WERI-Rb-1 (cell line): ENCODE data around the gene KIF5C.

ENCODE experiments used
- DNase-seq: peaks from one replicate; pipeline ENCODE4 v3.0.0-alpha.2; 2020
- H3K27ac ChIP-seq: fragments of 250-450 bp; sonication (Bioruptor Pico); 2 replicates; pipeline ENCODE4 v1.5.1; 2020; ENCODE audit warnings: mild to moderate bottlenecking, moderate library complexity
- H3K27me3 ChIP-seq: fragments of 250-450 bp; sonication (Bioruptor Pico); 2 replicates; pipeline ENCODE4 v1.5.1; 2021; ENCODE audit warnings: mild to moderate bottlenecking, low read depth, moderate library complexity; ENCODE audit not compliant: insufficient read depth, severe bottlenecking
- H3K36me3 ChIP-seq: fragments of 250-450 bp; sonication (Bioruptor Pico); 2 replicates; pipeline ENCODE4 v1.5.1; 2020; ENCODE audit warnings: mild to moderate bottlenecking, moderate library complexity
- H3K4me3 ChIP-seq: 2 replicates; pipeline ENCODE4 v1.5.1; 2011; ENCODE audit warnings: low read depth, mild to moderate bottlenecking, control low read depth, low read length
- H3K9me3 ChIP-seq: fragments of 250-450 bp; sonication (Bioruptor Pico); 2 replicates; pipeline ENCODE4 v1.5.1; 2021; ENCODE audit warnings: mild to moderate bottlenecking, moderate library complexity; ENCODE audit not compliant: severe bottlenecking
- TF ChIP-seq, protein P1 (sequence below): IDR thresholded peaks from 2 replicates; pipeline ENCODE4 v1.5.1; 2011; ENCODE audit warnings: low read depth, mild to moderate bottlenecking, control low read depth, inconsistent platforms, low read length

KIF5C gene

DNA sequence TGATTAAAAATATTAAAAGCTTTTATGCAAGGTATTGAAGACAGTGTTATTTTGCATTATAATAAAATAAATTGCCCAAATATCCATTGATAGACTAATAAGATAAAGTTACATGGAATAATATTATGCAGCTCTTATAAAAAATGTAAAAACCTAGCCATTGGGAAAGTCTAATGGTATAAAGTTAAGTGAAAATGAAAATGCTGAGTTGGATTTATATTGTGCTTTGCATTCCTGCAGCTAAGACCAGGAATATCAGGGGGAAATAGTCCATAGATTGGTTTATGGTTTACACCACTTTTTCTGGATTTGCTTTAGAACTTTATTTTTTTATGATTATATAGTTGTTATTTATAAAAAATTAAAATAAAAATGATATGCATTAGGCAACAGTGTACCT, 117.4 kb downstream of the KIF5C start:
- H3K9me3 ChIP-seq = no peaks in the 10 kb centered on the region
- peaks cover 9% of the 10 kb centered on the region for H3K27me3 ChIP-seq
- H3K4me3 ChIP-seq = no peak overlapping the region
- H3K36me3 ChIP-seq = no peaks in the 10 kb centered on the region
- no peak for DNase-seq
- TF ChIP-seq, protein P1, sequence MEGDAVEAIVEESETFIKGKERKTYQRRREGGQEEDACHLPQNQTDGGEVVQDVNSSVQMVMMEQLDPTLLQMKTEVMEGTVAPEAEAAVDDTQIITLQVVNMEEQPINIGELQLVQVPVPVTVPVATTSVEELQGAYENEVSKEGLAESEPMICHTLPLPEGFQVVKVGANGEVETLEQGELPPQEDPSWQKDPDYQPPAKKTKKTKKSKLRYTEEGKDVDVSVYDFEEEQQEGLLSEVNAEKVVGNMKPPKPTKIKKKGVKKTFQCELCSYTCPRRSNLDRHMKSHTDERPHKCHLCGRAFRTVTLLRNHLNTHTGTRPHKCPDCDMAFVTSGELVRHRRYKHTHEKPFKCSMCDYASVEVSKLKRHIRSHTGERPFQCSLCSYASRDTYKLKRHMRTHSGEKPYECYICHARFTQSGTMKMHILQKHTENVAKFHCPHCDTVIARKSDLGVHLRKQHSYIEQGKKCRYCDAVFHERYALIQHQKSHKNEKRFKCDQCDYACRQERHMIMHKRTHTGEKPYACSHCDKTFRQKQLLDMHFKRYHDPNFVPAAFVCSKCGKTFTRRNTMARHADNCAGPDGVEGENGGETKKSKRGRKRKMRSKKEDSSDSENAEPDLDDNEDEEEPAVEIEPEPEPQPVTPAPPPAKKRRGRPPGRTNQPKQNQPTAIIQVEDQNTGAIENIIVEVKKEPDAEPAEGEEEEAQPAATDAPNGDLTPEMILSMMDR = no peak
- H3K27ac ChIP-seq = no peak overlapping the region

DNA sequence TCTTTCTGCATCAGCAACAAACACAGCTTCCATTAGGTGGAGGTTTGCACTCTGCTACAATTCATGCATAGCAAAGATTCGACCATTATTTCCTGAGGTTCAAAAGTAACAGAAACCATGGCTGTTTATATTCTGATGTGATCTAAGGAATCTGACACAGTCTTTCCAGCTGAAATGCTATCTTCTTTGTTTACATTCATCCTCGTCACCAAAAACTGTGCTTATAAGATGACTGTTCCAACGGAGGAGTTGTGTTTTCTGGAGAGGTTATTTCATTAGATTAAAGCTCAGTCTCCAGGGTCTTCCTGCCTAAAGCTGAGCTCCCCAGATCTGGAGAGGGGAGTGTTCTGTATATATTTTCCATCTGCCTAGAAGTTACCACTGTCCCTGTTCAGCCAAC, 118.3 kb downstream of the KIF5C start:
- no peaks in the 10 kb centered on the region for H3K9me3 ChIP-seq
- H3K36me3 ChIP-seq = no peaks in the 10 kb centered on the region
- no peak overlapping the region for H3K27ac ChIP-seq
- peaks cover 11% of the 10 kb centered on the region for H3K27me3 ChIP-seq
- TF ChIP-seq, protein P1 = no peak
- no peak for DNase-seq
- H3K4me3 ChIP-seq = no peak overlapping the region

DNA sequence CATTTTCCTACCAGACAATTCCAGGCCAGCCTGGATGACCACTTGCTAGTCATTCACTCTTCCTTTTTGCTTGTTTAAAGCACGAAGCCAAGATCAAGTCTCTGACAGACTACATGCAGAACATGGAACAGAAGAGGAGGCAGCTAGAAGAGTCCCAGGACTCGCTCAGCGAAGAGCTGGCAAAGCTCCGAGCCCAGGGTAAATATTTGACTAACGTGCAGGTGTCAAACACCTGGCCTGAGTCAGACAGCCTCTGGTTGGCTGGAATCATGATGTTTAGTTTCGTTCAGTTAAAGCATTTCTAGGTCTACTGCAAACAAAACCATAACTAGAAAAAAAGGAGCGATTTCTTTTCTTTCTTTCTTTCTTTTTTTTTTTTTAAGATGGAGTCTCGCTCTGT, 119.3 kb downstream of the KIF5C start:
- no peaks in the 10 kb centered on the region for H3K9me3 ChIP-seq
- no peak for DNase-seq
- H3K27ac ChIP-seq = no peak overlapping the region
- peaks cover 14% of the 10 kb centered on the region for H3K27me3 ChIP-seq
- TF ChIP-seq, protein P1 = no peak
- H3K4me3 ChIP-seq = no peak overlapping the region
- H3K36me3 ChIP-seq = no peaks in the 10 kb centered on the region

DNA sequence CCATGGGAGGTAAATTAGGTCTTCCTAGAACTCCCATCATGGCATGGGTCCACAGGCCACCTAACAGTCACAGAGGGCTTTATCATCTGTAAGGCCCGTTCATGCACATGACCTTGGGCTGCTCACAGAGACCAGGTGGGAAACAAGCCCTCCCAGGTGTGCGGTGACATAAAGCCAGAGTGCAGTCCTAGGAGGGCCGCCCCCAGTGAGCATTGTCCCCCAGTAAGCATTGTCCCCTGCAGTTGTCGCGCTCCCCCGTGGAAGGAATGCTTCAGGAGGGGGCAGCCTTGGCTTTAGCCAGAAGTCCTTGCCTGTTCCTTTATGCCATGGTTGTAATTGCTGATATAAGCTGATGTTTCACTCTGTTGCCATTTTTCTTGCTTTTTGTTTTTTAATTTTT, 121.8 kb downstream of the KIF5C start:
- H3K27me3 ChIP-seq = peaks cover 36% of the 10 kb centered on the region
- no peak for DNase-seq
- TF ChIP-seq, protein P1 = no peak
- no peak overlapping the region for H3K27ac ChIP-seq
- no peaks in the 10 kb centered on the region for H3K9me3 ChIP-seq
- H3K36me3 ChIP-seq = no peaks in the 10 kb centered on the region
- no peak overlapping the region for H3K4me3 ChIP-seq

DNA sequence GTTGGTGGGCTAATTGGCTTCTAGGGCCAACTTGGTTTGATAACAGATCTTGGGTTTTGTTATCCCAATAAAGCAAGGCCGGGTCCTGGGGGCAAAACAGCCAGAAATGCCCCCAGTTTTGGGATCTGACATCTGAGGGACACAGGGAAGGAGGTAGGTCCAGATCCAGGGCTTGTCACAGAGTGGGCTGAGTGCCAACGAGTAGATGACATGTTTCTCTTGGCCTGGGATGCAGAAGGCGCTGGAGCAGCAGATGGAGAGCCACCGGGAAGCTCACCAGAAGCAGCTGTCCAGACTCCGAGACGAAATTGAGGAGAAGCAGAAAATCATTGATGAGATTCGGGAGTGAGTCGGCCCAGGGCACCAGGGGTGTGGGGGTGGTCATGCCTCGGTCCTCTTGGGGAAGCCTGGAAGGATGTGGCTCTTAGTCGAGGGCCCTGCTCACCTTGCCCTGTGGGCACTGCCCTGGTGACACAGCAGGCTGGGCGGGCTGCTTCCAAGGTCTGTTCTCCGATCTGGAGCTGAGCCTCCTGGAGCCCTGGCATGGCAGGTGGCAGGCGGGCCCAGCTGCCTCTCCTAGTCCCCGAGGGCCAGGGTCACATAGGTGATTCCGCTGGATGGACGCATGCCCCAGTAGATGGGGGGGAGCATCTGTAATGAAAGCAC, 123.3 kb downstream of the KIF5C start:
- no peaks in the 10 kb centered on the region for H3K36me3 ChIP-seq
- no peak overlapping the region for H3K4me3 ChIP-seq
- no peak overlapping the region for H3K27ac ChIP-seq
- peaks cover 33% of the 10 kb centered on the region for H3K27me3 ChIP-seq
- no peak for DNase-seq
- H3K9me3 ChIP-seq = no peaks in the 10 kb centered on the region
- TF ChIP-seq, protein P1 = no peak

DNA sequence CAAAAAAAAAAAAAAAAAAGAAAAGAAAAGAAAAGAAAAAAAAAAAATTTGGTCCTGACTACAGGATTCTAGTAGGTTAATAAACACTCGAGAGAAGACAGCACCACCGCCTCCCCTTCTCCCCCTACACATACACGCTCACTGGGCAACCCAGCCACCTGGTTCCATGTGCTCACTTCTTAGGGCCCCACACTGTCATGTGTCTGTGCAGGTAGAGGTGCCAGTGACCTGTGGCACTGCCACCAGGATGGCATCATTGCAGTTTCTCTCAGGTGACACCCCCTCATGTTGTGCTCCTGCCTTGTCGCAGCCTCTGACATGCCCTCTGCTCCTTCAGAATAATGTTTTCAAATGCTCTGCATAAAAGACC, 123.8 kb downstream of the KIF5C start:
- Histone ChIP-seq H3K4me3 (no peak overlapping the region), H3K9me3 (no peaks in the 10 kb centered on the region), H3K27ac (no peak overlapping the region), H3K27me3 (peaks cover 33% of the 10 kb centered on the region), H3K36me3 (no peaks in the 10 kb centered on the region)
- TF ChIP-seq, protein P1 = no peak
- DNase-seq = no peak
